GM21360 (cell line): ENCODE results near the gene SCYGR4.

Source experiments
- ATAC-seq: cut with Tn5 transposase; IDR thresholded peaks from one replicate; pipeline ENCODE4 v1.9.1; 2021; ENCODE audit warnings: mild to moderate bottlenecking, moderate library complexity; ENCODE audit not compliant: unreplicated experiment

Gene SCYGR4

GRCh38 chr2:227613272-227613660 is 4.0 kb upstream of the SCYGR4 start:
- no peak for ATAC-seq

DNA sequence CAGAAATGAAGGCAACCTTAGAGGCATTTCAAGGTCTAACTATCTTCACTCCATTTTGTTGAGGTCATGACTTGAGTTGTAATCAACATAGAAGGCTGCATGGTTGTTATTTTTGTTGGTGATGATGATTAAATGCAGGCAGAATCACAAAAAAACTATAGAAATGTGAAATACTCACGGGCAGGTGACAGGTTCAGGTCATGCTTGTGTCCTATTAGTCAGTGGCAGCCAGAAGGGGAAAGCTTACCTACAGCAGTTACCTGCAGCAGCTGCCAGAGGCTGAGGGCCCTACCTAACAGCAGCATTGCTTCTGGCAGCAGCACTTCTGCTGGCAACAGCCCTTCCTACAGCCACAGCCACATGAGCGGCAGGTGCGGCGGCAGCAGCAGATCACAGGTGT is 3.1 kb upstream of the SCYGR4 start:
- no peak for ATAC-seq

DNA sequence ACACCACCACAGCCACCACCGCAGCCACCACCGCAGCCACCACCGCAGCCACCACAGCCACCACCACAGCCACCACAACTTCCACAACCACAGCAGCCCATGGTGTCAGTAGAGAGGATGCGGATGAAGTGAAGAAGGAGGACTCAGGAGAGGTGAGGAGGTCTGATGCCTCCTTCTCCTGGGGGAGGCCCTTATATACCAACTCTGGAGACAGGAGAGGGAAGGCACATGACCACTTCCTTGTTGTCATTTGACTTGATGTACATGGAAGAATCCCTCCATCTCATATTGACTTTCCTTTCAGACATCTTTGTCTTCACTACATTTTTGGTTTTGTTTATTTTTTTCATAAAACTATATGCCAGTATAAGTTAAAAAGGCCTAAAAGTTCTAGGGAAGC is 2.6 kb upstream of the SCYGR4 start, which contains the start of gene SCYGR3:
SCYGR3 (minus strand) TSS at position 101 of the 400 bp plus-strand sequence; CDS start at position 101, 0 bp downstream.
- no peak for ATAC-seq

GRCh38 chr2:227615181-227615580 is 2.1 kb upstream of the SCYGR4 start:
- no peak for ATAC-seq

GRCh38 chr2:227615906-227616305 is 1.4 kb upstream of the SCYGR4 start:
- no peak for ATAC-seq

DNA sequence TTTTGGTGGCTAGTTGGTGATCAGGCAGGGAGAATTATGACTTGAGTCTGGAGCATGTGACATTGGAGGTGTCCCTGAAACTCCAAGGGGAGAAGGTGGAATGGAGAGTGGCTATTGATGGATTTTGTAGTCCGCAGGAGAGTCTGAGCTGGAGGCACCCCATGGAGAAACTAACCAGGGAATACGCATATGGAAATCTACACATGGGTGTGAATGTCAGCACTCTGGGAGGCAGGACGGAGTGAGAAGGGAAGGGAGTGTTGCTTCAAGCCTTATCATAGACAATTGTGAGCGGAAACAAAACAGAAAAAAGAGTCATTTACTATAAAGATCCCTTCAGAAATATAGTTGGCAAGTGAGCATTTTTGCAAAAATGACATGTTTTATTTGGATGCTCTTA is 667 bp upstream of the SCYGR4 start:
- no peak for ATAC-seq

GRCh38 chr2:227623226-227623625 is 5.9 kb downstream of the SCYGR4 start:
- no peak for ATAC-seq

DNA sequence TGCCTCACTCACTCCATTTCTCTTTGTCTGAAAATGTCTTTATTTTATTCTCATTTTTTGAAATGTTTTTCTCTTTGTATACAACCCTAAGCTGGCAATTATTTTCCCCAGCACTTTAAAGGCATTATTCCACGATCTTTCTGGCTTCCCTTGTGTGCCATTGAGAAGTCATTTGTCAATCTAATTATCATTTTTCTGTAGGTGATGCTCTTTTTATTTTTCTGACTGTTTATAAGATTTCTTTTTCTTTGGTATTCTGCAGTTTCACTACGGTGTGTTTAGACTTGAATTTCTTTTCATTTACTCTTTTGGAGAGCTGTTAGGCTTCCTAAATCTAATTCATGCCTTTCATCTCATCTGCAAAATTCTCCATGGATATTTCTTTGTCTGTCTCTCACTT is 8.1 kb downstream of the SCYGR4 start:
- no peak for ATAC-seq

- ATAC-seq: no peak
These were observed 9.4 kb downstream of the SCYGR4 start for GRCh38 chr2:227626580-227627151.

DNA sequence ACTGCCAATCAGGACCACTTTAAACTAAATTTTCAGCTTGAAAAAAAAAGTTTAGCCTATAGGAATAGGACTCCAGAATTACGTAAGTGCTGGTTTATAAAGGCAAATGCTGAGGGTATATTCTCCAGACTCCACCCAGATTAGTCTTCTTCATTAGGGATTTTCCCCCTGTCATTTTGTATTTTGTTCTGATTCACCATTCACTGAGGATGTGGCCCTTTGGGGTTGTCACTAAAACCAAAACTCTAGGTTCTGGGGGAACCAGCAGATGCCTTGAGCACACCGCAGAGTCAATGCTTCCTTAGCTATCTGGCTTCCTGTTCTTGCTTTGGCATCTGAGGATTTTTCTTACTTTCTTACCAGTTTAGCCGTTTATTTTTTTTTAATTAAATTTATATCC is 10.5 kb downstream of the SCYGR4 start:
- peak; percentile 99 for ATAC-seq

DNA sequence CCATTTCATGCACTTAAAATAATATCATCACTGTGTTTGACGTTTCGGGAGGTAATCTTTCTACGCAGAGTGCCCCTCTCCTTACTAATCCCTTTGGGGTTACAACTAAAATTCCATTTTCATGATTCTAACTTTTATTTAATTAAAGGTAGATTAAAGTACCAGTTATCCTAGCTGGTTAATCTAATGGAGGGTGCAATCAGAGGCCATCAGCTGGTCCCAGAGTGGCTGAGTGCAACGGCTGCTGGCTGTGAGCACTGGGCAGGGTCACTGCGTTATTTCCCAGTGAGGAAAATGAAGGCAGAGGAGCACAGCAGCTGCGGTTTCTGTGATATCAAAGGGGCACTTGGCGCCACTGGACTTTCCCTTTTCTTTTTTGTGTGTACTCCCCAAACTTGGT is 12.1 kb downstream of the SCYGR4 start:
- no peak for ATAC-seq

- no peak for ATAC-seq
These were observed 13.0 kb downstream of the SCYGR4 start for GRCh38 chr2:227630322-227630721.

DNA sequence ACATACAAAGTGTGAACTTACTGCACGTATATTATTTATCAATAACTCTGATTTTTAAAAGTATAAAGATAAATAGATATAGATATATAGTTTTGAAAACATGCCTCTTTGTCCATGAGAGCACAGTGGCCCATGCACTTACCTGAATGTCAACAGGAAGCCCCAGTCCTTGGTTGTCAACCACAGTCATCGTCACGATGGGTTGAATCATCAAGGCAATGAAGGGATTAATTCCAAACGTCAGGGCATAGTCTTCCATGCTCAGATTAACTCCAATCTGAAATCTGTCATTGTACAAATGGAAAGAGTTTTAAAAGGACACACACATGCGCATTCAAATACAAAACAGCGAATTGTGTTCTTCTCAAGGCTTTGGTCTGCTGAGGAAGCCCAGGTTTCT is 15.5 kb downstream of the SCYGR4 start:
- ATAC-seq: no peak

DNA sequence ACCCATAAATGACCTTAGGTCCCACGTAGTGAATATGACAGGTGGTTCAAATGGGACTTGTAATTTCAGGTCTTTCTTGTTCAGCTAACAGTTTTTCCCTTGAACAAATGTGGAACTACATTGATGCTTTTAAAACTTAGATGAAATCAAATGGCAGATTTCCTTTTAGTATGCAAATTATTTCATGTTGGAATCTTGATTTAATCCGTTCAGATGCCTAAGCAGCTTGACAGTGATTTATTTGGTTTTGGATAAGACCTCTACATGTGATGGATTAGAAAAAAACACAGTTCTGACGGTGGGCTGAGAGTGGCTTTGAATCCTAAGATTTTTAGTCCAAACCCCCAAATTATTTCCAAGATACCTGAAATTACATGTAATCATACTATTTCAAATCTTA is 16.9 kb downstream of the SCYGR4 start:
- no peak for ATAC-seq

DNA sequence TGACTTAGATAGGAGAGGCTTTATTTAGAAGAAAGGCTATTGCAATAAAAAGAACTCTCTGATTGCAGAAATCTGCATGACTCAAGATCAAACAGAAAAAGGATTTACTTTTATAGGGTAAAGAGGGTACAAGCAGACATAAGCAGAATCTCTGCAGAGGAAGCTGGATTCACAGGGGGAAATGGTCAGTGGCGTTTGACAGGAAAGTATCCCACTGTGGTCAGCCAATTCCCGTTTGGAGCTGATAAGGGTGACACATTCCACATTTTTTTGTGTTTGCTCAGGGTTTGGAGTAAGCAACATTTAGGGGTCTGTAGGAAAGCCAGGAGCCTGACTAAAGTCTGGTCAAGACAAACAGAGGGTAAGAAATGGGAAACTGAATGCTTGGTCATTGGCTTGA is 25.4 kb downstream of the SCYGR4 start:
- no peak for ATAC-seq

- ATAC-seq: no peak
These were observed 26.8 kb downstream of the SCYGR4 start for GRCh38 chr2:227643990-227644551.

DNA sequence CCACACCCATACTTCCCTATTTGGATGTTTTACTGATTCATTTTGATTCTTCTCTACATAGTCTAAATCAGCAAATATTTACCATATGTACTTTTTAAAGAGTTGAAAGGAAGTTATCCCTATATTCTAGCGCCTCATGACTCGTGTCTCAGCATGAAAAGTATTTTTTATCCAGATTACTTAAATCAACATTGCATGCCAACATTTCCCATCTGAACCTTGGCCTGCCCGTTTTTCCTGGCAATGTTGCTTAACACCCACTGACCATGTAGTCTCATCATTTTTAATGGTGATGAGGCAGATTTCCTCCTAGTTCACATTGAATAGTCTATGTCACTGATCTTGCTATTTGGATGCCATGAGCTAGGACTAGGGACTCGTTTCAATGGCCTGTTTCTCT is 36.1 kb downstream of the SCYGR4 start:
- ATAC-seq: no peak

GRCh38 chr2:227654426-227654825 is 37.1 kb downstream of the SCYGR4 start:
- no peak for ATAC-seq

DNA sequence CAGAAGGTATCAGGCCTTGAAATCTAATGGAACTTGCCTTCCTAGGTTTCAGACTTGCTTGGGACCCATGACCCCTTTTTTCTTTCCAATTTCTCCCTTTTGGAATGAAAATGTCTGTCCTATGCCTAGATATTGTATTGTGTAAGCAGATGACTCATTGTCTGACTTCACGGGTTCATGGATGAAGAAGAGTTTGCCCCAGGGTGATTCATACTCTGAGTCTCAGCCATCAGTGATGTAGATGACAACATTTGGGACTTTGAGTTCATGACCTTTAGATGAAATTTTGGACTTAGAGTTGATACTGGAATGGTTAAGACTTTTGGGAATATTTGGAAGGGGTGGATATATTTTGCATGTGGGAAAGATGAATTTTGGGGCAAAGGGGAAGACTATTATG is 38.2 kb downstream of the SCYGR4 start:
- no peak for ATAC-seq

- no peak for ATAC-seq
These were observed 40.0 kb downstream of the SCYGR4 start for GRCh38 chr2:227657199-227657845.

- ATAC-seq: no peak
These were observed 43.8 kb downstream of the SCYGR4 start for GRCh38 chr2:227661025-227661649.

- no peak for ATAC-seq
These were observed 44.5 kb downstream of the SCYGR4 start for GRCh38 chr2:227661827-227662226.
